ENCODE measurements around the gene DNAH2.
A peak's percentile ranks its signal among the peaks of the same experiment; 100 is the strongest.

DNAH2 gene

GRCh38 chr17:7834542-7834956 lies 117.0 kb downstream of the DNAH2 start:
- Histone ChIP-seq H3K27ac (peak overlapping the region; percentile 98 to 99), H3K4me3 (peak overlapping the region; percentile 83)
- no peak for TF ChIP-seq CTCF (IDR thresholded peaks at IDR 0.05)
- DNase-seq (ENCODE audit: low spot score), result peak; percentile 91

GRCh38 chr17:7834957-7835813 lies 117.6 kb downstream of the DNAH2 start:
- peak overlapping the region; percentile 98 to 99 for H3K27ac ChIP-seq
- DNase-seq (ENCODE audit: low spot score), result peak; percentile 98
- peak; percentile 77 for TF ChIP-seq CTCF (IDR thresholded peaks at IDR 0.05)
- H3K4me3 ChIP-seq, result peak overlapping the region; percentile 83

- Histone ChIP-seq H3K27ac (peak overlapping the region; percentile 98 to 99), H3K4me3 (peak overlapping the region; percentile 83)
- DNase-seq (ENCODE audit: low spot score), result peak; percentile 87
- no peak for TF ChIP-seq CTCF (IDR thresholded peaks at IDR 0.05)
Measured at GRCh38 chr17:7835814-7836595, 118.5 kb downstream of the DNAH2 start.

- H3K27ac ChIP-seq, result peak overlapping the region; percentile 98 to 99
- peak; percentile 94 for DNase-seq (ENCODE audit: low spot score)
- no peak for TF ChIP-seq CTCF (IDR thresholded peaks at IDR 0.05)
- peak overlapping the region; percentile 83 for H3K4me3 ChIP-seq
Measured at GRCh38 chr17:7836596-7837407, 119.3 kb downstream of the DNAH2 start.

- no peak for DNase-seq (ENCODE audit: low spot score)
- no peak for TF ChIP-seq CTCF (IDR thresholded peaks at IDR 0.05)
- Histone ChIP-seq H3K4me3 (peak overlapping the region; percentile 83), H3K27ac (peak overlapping the region; percentile 98 to 99)
Measured at GRCh38 chr17:7837408-7838088, 120.0 kb downstream of the DNAH2 start.

Measured in coronary artery (tissue), 2 donors.